HG03565 (cell line): ENCODE results near the gene PDC.
A peak's percentile ranks its signal among the peaks of the same experiment; 100 is the strongest.

Source experiments
- ATAC-seq: cut with Tn5 transposase; IDR thresholded peaks from one replicate; pipeline ENCODE4 v1.9.1; 2021; ENCODE audit warnings: mild to moderate bottlenecking, moderate library complexity; ENCODE audit not compliant: unreplicated experiment

PDC gene

GRCh38 chr1:186461014-186461413, at the start of gene PDC:
Gene PDC, minus strand, starts transcription at chr1:186461114. Its CDS starts 11,655 bp downstream, at chr1:186449459.
- no peak for ATAC-seq

DNA sequence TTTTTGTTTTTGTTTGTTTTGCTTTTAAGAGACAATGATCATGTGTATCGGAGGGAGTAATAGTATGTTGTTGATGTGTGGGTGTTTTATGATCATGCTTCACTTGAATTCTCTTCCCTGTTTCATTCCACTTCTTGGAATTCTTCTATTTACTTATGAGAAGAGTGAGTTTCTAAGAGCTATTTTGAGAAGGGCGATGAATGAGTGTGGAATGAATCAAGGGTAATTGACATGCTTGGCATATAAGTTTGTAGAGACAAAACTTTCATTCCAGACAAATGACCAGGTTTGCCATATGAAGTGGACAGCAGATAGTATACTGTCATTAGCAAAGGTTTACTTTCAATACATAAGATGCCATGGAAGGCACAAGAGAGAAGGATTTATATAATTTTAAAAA, 42.3 kb upstream of the PDC start:
- ATAC-seq, result no peak

- ATAC-seq, result peak; percentile 58
These were observed 41.2 kb upstream of the PDC start for GRCh38 chr1:186502087-186502486.

DNA sequence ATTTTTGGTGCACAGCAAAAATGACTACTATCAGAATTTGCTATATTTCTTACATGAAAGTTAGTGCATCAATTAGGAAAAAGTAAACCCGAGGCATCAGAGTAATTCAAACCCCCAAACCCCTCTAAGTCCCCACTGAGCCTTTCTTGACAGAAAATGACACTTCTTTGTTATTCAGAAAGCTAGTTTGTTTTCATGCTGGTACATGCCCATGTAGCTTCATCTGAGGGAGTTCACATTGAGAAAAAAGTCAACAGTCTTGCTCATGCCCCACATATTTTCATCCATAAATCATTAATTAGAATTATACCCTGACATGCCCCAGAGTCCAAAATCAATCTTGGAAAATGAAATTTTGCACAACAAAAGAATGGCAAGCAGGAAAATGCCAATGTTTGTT, 39.9 kb upstream of the PDC start:
- ATAC-seq, result no peak

DNA sequence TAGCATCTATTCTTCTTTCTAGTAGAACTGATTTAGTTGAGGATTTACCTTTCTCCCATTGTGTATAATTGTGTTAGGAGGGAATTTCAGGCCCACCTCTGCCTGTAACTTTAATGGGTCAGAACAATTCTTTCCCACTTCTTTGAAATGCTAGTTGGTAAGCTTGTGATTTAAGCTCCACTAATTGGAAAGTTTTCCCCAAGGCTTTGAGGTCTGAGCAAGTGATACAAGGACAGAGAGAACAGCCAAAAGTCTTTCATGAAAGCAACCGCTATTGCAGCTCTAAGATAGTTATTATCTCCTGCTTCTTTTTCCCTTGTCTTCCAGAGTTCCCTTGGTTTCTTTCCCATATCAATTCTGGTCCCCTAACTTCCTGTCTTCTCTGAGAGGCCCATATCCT, 38.7 kb upstream of the PDC start:
- no peak for ATAC-seq

GRCh38 chr1:186498695-186499389, 37.9 kb upstream of the PDC start:
- ATAC-seq, result no peak

DNA sequence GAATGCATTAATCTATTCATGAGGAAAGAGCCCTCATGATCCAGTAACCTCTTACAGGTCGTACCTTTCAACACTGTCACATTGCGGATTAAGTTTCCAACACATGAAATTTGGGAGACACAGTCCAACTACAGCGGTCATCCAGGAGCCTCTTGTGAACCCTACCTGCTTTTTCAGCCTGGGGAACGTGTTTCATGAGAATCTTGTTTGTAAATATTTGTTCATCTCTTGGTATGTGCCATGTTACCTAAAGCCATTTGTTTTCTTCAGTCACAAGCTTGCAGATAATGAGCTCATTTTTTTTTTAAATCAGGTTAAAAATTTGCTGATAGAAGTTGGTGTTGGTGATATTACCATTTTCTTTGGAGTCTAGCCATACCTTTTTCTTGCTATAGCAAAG, 37.2 kb upstream of the PDC start:
- ATAC-seq, result no peak

- ATAC-seq, result peak; percentile 35
These were observed 36.7 kb upstream of the PDC start for GRCh38 chr1:186497651-186498050.

DNA sequence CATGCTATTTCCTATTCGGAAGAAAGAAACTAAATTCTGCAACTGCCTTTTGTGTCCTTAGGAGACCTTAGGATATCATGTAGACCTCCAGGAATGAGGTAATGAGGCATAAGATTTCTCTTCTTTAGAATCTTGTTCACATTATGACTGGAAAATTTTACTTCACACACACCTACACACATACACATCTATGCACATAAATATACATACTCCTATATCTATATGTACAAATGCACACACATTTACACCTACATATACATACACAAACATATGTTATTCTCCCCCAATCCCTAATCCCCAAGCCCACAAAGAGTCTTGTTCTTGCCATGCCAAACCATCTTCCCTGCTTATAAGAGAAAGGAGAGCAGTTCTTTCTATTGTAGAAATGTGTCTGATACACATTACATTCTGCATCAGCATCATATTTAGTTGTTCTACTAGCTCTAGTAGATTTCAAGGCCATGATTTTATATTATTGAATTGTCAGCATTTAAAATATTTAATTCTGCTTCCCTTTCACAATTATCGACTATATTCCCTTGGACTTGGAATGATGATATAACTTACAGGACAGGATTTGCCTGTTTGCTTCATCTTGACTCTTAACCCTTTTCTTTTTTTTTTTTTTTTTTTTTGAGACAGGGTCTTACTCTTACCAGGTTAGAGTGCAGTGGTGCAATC, 35.4 kb upstream of the PDC start:
- ATAC-seq, result no peak

GRCh38 chr1:186494832-186495271, 33.9 kb upstream of the PDC start:
- ATAC-seq, result peak; percentile 57

GRCh38 chr1:186492531-186493291, 31.8 kb upstream of the PDC start:
- no peak for ATAC-seq

GRCh38 chr1:186491336-186491735, 30.4 kb upstream of the PDC start:
- no peak for ATAC-seq

GRCh38 chr1:186487163-186487562, 26.2 kb upstream of the PDC start:
- no peak for ATAC-seq

GRCh38 chr1:186486061-186486460, 25.1 kb upstream of the PDC start:
- ATAC-seq, result no peak

- no peak for ATAC-seq
These were observed 22.6 kb upstream of the PDC start for GRCh38 chr1:186483561-186483960.

DNA sequence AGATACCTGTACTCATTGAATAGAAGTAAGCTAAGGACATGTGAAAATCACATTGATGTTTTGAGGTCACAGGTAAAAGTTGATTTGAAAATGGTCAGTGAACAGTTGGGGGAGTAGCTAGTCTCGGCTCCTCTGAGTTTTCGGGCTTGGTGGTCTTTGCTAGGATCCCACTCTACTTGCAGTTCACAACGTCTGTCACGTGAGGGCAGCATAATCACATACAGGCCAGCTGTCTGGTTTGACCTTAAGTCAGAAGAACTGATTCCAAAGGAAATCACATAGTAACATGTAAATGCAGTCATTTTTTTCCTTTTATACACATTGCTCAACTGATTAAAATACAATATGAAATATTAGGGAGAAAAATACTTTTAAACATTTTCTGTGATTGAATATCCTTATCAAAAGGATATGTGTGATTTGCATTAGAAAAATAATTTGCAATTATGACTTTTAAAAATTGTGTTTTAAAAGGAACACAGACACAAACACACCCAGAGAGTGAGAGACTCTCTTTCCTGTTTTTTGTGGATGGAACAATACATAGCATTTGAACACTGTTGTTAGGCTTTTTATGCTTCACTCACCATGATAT, 21.8 kb upstream of the PDC start:
- ATAC-seq, result peak; percentile 83

- ATAC-seq, result no peak
These were observed 20.5 kb upstream of the PDC start for GRCh38 chr1:186481303-186481888.

DNA sequence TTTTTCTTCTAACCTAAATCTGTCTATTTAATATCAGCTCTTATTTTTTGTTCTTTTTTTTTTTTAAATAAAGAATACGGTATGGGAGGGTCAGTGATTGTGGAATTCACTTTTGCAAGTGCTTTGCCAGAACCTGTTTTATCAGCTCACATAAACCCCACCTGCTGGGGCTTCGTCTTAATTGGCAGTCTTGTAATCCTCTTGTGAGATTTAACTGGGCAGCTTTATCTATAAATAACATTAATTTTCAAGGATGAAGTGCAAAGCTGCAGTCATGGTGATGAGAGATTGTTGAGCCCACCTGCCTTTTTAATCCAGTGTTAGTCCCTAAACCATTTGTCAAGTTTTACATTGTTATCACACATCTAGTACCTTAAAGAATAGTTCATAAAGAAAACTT, 18.2 kb upstream of the PDC start:
- ATAC-seq, result no peak

DNA sequence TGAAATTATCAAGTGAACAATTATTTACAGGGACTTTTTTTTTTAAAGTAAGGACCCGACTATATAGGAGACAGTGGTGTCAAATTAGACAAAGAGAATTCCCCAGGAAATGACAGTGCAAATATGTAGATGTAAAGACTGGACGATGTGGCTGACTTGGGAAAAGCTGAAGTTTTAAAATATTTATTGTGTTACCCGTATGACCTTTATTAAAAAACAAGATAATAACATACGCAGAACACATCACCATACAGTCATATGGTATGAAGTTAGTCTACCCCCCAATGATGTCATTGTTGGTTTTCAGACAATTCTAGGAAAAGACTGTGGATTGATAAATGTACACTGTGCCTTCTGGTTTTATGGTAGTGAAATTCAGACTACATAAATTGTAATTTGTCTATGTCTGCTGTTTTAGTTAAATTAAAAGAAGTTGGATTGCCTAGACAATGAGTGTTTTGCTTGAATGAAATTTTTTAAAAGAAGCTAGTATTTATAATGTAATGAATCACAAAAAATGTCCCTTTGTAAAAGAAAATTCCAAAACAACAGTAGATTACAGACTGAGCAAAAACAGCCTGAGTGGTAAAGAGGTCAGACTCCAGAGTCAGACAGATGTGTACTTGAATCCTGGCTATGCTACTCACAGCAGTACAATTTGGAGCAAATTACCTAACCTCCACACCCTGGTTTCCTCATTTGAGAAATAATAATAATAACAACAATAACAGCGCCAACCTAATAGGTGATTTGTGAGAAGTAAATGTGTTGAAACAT, 15.5 kb upstream of the PDC start:
- no peak for ATAC-seq

- ATAC-seq, result no peak
These were observed 13.3 kb upstream of the PDC start for GRCh38 chr1:186474208-186474607.
